GM13976 (cell line): ENCODE data around the gene KDM5C.

Experiments
- DNase-seq: peaks from one replicate; pipeline ENCODE4 v3.0.0; 2012; ENCODE audit warnings: low spot score
- in situ Hi-C: fragments of 300-500 bp; cut with MboI; formaldehyde crosslinking; loops from one replicate; pipeline ENCODE4 v1.12.0; 2022; ENCODE audit warnings: low sequenced_read_pairs, mixed read lengths, inconsistent platforms; ENCODE audit not compliant: unreplicated experiment
- TF ChIP-seq, protein P1 (sequence below): IDR thresholded peaks from 2 replicates; pipeline ENCODE4 v1.5.1; 2012; ENCODE audit warnings: borderline replicate concordance, mild to moderate bottlenecking; ENCODE audit not compliant: insufficient read depth; ENCODE audit errors: extremely low read depth, missing control alignments, control extremely low read depth

Gene KDM5C

DNA sequence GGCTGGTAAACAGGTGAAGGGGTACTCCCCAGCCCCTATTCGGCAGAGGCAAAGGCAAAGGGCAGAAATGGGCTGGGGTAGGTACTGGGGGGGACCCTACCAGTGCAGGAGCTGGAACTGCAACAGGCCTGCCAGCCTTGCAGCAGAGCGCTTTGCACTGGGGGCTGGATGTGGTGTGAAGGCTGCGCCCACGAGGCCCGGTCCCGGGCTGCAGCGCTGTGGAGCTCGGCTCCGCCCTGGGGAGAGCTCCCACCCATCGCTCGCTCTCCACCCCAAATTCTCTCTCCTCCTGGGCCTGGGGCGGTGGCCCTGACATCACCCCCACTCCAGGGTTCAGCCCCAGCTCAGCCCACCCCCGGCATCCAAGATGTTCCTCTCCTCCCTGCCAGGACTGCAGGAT is 32.2 kb upstream of the KDM5C start:
- DNase-seq = no peak
- TF ChIP-seq, protein P1, sequence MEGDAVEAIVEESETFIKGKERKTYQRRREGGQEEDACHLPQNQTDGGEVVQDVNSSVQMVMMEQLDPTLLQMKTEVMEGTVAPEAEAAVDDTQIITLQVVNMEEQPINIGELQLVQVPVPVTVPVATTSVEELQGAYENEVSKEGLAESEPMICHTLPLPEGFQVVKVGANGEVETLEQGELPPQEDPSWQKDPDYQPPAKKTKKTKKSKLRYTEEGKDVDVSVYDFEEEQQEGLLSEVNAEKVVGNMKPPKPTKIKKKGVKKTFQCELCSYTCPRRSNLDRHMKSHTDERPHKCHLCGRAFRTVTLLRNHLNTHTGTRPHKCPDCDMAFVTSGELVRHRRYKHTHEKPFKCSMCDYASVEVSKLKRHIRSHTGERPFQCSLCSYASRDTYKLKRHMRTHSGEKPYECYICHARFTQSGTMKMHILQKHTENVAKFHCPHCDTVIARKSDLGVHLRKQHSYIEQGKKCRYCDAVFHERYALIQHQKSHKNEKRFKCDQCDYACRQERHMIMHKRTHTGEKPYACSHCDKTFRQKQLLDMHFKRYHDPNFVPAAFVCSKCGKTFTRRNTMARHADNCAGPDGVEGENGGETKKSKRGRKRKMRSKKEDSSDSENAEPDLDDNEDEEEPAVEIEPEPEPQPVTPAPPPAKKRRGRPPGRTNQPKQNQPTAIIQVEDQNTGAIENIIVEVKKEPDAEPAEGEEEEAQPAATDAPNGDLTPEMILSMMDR = no peak
- in situ Hi-C loops = no loop called here

DNA sequence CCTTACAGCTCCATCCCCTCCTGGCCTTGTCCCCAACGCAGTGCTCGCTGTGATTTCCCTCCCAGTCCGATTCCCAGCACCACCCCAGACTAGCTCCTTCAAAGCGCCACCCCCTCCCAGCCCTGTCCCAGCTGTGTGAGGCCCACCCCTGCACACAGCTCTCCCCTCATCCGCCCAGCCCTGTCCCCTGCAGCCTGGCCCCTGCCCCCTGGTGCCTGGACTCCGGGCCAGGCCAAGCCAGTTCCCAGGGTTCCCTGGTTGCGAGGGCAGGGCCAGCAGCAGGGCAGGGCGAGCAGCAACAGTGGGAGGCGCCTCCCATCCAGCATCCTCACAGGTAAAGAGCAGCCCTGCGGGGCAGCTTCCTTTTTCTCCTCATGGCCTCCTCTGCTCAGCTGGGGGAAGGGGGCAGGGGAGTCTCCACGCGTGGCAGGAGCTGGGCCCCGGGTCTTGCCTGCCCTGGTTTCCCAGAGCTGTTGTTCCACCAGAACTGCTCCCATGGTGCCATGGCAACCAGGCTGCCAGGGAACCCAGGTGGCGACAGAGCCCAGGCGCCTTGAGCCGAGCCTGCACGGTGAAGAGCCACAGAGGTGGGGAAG is 31.5 kb upstream of the KDM5C start:
- TF ChIP-seq, protein P1 = no peak
- DNase-seq = no peak
- in situ Hi-C loops = no loop called here

DNA sequence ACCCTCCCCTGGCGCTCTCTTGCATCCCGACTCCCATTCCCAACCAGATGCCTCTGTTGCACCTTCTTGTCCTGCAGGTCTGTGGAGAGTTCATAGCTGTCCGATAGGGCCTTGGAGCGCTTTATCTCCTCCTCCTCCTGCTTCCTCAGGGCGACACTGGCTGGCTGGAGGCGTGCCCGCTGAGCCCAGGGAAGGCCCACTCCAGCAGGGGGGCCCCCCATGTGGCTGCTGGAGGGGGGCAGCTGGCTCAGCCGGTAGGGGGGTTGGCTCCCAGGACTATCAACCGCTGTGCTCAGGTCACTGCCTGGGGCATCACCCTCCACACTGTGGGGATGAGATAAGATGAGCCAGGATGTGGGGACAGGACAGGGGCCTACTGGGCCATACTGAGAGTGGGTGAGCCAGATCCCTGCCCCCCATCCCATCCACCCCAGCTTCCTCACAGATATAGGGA is 30.8 kb upstream of the KDM5C start:
- in situ Hi-C loops = no loop called here
- TF ChIP-seq, protein P1 = no peak
- DNase-seq = no peak

GRCh38 chrX:53254570-53255461 is 29.8 kb upstream of the KDM5C start:
- DNase-seq = no peak
- in situ Hi-C loops = no loop called here
- TF ChIP-seq, protein P1 = no peak

GRCh38 chrX:53253293-53254020 is 28.4 kb upstream of the KDM5C start:
- TF ChIP-seq, protein P1 = no peak
- in situ Hi-C loops = no loop called here
- DNase-seq = no peak

GRCh38 chrX:53251307-53251706 is 26.3 kb upstream of the KDM5C start:
- TF ChIP-seq, protein P1 = no peak
- no peak for DNase-seq
- in situ Hi-C loops = no loop called here
